GM20000 (cell line): ENCODE data around the gene FIZ1.

Experiments used
- DNase-seq: peaks from one replicate; pipeline ENCODE4 v3.0.0; 2012; ENCODE audit warnings: low spot score
- TF ChIP-seq, protein P1 (sequence below): IDR thresholded peaks from 2 replicates; pipeline ENCODE4 v1.5.1; 2012; ENCODE audit warnings: mild to moderate bottlenecking, control low read depth; ENCODE audit errors: extremely low read depth, missing control alignments

Gene FIZ1

DNA sequence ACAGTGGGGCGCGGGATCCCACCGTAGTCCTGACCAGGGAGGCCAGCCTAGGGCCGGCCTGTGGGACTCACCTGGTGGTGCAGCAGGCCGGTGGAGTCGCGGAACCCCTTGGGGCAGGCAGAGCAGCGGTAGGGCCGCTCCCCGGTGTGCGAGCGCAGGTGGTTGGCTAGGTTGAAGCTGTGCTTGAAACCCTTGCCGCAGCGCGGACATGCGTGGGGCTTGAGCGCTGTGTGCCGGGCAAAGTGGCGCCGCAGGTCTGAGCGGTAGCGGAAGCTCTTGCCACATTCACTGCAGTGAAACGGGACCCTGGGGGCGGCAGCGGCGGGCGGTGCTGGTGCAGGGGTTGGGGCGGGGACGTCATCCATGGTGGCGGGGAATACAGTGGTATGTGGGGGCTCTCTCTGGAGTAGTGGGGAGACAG, 1.8 kb downstream of the FIZ1 start:
- TF ChIP-seq, protein P1, sequence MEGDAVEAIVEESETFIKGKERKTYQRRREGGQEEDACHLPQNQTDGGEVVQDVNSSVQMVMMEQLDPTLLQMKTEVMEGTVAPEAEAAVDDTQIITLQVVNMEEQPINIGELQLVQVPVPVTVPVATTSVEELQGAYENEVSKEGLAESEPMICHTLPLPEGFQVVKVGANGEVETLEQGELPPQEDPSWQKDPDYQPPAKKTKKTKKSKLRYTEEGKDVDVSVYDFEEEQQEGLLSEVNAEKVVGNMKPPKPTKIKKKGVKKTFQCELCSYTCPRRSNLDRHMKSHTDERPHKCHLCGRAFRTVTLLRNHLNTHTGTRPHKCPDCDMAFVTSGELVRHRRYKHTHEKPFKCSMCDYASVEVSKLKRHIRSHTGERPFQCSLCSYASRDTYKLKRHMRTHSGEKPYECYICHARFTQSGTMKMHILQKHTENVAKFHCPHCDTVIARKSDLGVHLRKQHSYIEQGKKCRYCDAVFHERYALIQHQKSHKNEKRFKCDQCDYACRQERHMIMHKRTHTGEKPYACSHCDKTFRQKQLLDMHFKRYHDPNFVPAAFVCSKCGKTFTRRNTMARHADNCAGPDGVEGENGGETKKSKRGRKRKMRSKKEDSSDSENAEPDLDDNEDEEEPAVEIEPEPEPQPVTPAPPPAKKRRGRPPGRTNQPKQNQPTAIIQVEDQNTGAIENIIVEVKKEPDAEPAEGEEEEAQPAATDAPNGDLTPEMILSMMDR, result no peak
- no peak for DNase-seq

DNA sequence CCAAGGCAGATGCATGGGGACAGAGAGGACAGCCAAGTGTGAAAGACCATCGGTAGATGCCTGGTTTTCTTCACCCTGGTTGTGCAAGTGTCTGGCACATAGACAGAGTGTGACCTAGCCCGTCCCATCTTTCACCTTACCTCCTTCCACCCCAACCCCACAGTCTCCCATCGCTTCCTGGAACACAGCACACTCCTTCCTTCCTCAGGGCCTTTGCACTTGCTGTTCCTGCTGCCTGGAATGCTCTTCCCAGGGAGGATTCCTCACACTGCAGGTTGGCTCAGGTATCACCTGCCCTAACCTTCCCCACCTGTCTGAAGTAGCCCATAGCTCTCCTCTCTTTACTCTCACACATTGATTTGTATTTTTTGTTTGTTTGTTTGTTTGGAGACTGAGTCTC, 3.0 kb downstream of the FIZ1 start:
- TF ChIP-seq, protein P1, result no peak
- no peak for DNase-seq

DNA sequence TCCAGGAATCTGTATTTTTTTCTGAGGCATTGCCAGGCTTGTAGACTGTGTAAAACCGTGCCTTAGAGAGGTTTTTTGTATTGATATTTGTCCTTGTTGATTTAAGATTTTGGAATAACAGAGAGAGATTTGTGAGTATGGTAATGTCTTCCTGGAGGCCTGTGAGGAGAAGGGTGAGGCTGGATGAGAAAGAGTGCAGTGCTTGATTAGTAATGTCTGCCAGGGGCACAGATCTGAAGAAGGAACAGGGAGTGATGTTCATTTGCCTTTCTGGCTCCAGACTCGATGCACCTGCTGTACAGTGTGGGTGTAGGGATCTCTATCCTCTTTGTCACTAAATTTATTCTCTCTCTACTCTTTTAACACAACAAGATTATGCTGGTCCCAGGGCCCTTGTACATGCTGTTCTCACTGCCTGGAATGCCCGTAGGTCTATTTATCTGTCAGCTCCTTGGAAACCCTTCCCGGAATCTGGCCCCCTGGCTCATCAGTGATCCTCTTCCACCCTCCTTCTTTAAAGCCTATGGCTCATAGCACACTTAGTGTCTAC, 4.2 kb downstream of the FIZ1 start:
- TF ChIP-seq, protein P1, result no peak
- no peak for DNase-seq

DNA sequence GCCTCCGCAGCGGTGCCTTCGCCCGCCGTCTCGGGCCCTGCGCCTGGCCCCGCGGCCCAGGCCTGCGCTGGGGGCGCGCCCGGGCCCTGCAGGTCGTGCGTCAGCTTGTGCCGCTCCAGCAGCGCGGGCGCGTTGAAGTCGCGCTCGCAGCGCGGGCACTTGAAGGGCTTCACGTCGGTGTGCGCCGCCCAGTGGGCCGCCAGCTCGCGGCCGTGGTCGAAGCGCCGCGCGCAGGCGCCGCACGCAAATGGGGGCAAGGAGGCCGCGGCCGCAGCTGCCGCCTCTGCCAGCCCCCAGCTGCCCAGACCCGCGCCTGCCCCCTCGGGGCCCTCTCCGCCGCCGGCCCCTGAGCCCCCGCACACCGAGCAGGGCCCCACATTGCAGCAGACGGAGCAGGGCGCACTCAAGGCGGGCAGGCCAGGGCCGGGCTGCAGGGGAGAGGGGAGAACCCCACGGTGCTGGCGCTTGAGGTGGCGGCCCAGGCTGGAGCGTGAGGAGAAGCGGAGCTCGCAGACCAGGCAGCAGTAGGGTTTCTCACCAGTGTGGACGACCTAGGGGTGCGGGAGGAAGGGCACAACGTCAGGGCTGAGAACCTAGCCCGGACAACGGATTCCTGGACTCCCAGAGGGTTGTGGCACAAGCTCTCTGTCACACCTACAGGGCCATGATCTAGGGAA, 6.1 kb downstream of the FIZ1 start:
- no peak for DNase-seq
- TF ChIP-seq, protein P1, result no peak

DNA sequence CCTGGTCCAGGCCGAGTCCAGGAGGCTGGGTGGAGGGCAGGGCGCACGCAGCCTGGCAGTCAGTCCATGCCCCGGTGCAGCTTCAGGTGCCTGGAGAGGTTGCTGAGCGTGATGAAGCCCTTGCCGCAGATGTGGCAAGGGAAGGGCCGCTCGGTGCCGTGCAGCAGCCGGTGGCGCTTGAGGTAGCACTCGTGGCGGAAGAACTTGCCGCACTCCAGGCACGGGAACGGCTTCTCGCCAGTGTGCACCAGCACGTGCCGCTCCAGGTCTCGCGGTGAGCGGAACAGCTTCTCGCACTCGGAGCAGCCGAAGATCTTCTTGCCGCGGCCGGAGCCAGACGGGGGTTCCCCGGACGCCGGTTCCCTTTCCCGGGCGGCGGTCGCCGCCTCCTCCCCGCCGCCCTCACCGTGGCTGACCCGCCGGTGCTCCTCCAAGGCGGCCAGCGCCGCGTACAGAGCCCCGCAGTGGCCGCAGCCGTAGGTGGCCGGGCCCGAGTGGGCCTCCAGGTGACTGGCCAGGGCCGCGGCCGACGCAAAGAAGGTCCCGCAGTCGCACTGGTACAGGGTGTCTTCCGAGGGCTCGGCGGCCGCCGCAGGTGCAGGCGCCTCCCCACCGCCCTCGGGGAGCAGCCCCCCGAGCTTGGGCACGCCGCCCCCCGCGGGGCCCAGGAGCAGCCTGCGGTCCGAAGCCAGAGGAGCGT, 6.8 kb downstream of the FIZ1 start:
- no peak for DNase-seq
- TF ChIP-seq, protein P1, result no peak

DNA sequence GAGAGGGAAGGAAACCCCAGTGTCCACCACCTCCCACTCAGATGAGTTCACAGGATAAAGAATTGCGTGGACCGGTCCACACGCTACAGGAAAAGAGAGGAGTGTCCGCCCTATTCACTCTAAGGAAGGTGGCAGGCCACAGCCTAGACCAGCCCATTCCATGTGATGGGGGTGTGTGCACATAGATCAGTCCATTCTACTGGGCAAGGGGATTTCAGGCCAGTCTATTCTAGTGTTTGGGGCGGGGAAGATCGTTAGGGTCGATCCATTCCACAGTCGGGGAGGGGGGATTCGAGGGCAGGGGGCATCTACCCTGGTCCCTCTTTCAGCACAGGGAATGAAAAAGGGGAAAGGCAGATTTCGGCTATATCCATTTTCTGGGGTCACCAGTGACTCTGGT, 7.8 kb downstream of the FIZ1 start:
- TF ChIP-seq, protein P1, result no peak
- DNase-seq, result no peak

DNA sequence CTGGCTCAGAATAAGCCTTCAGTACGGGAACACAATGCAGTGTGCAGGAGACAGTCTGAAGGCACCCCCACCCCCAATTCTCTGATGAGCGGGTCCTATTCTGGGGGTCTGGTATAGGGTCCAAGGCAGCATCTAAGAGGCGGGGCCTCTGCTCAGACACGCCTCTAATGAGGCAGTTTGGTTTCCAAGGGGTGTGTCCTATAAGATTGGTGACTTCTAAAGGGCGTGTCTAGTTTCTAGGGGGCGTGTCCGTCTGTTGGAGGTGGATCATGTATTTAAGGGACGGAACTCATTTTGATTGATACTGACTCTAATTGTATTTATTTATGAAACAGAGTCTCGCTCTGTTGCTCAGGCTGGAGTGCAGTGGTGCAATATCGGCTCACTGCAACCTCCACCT, 8.7 kb downstream of the FIZ1 start:
- TF ChIP-seq, protein P1, result no peak
- DNase-seq, result no peak
